Ascending aorta (tissue), 2 donors: ENCODE results near the gene CSTF1. TPM values are rescaled to one million over a fixed set of nuclear protein-coding genes. Genes with fewer than 3 reads are reported as not detected.

ENCODE experiments used
- DNase-seq, 2 donors: peaks; one replicate each; pipeline ENCODE4 v3.0.0-alpha.2; 2019; ENCODE audit warnings: low spot score in 2 of 2
- H3K27ac ChIP-seq, 2 donors: fragments of 200-600 bp; sonication (generic); one replicate each; pipeline ENCODE4 v1.5.1; 2016 to 2017; ENCODE audit warnings: mild to moderate bottlenecking in 1 of 2
- H3K27me3 ChIP-seq: fragments of 200-600 bp; sonication (generic); one replicate; pipeline ENCODE4 v1.5.1; 2017
- H3K36me3 ChIP-seq, 2 donors: fragments of 200-600 bp; sonication (generic); one replicate each; pipeline ENCODE4 v1.5.1; 2016
- H3K4me1 ChIP-seq, 2 donors: fragments of 200-600 bp; sonication (generic); one replicate each; pipeline ENCODE4 v1.5.1; 2016 to 2017; ENCODE audit warnings: mild to moderate bottlenecking in 1 of 2
- H3K4me3 ChIP-seq, 2 donors: fragments of 200-600 bp; sonication (generic); one replicate each; pipeline ENCODE4 v1.5.1; 2016 to 2017; ENCODE audit warnings: mild to moderate bottlenecking in 1 of 2
- H3K9me3 ChIP-seq, 2 donors: fragments of 200-600 bp; sonication (generic); one replicate each; pipeline ENCODE4 v1.5.1; 2016
- CTCF ChIP-seq, 3 experiments: fragments of 200-600 bp in 2 of 3; fragments of 450-650 bp in 1 of 3; sonication (generic) in 2 of 3; IDR thresholded peaks; one replicate each; pipeline ENCODE4 v1.5.1; 2016 to 2019; ENCODE audit warnings: antibody characterized with exemption in 3 of 3, mild to moderate bottlenecking in 1 of 3, moderate library complexity in 1 of 3
- intact Hi-C: fragments of 100-400 bp; cut with DNase I; formaldehyde crosslinking; loops from one replicate; pipeline ENCODE4 v1.15.1; 2023
- total RNA-seq: library from RNA; depleted of rRNA; stranded (reverse); fragments of >200 nt; gene quantifications from one replicate; pipeline ENCODE4 v1.1.0, GENCODE V29; 2016

The CSTF1 gene
- total RNA-seq, 1 donor from 2014 or later = 13.7 TPM

- H3K4me1 ChIP-seq = no peaks in the 10 kb centered on the region
- no peaks in the 10 kb centered on the region for H3K27me3 ChIP-seq
- no peaks in the 10 kb centered on the region for H3K36me3 ChIP-seq
- no peak overlapping the region for H3K4me3 ChIP-seq
- no peak for TF ChIP-seq CTCF (IDR thresholded peaks at IDR 0.05)
- intact Hi-C loops = no loop called here
- no peaks in the 10 kb centered on the region for H3K9me3 ChIP-seq
- DNase-seq = no peak
- H3K27ac ChIP-seq = no peak overlapping the region
Observed at GRCh38 chr20:56451056-56451765, 58.8 kb downstream of the CSTF1 start.

GRCh38 chr20:56453352-56453751 is 60.9 kb downstream of the CSTF1 start:
- no peaks in the 10 kb centered on the region for H3K9me3 ChIP-seq
- no peaks in the 10 kb centered on the region for H3K27me3 ChIP-seq
- no peaks in the 10 kb centered on the region for H3K4me1 ChIP-seq
- H3K4me3 ChIP-seq = no peak overlapping the region
- TF ChIP-seq CTCF (IDR thresholded peaks at IDR 0.05) = no peak
- DNase-seq = no peak
- H3K36me3 ChIP-seq = no peaks in the 10 kb centered on the region
- intact Hi-C loops = no loop called here
- no peak overlapping the region for H3K27ac ChIP-seq

GRCh38 chr20:56454754-56455153 is 62.3 kb downstream of the CSTF1 start:
- DNase-seq = no peak
- no peak overlapping the region for H3K4me3 ChIP-seq
- TF ChIP-seq CTCF (IDR thresholded peaks at IDR 0.05) = no peak
- H3K27ac ChIP-seq = no peak overlapping the region
- H3K27me3 ChIP-seq = no peaks in the 10 kb centered on the region
- H3K4me1 ChIP-seq = no peaks in the 10 kb centered on the region
- intact Hi-C loops = no loop called here
- no peaks in the 10 kb centered on the region for H3K9me3 ChIP-seq
- no peaks in the 10 kb centered on the region for H3K36me3 ChIP-seq

Other genes with a start within 250 kb of the CSTF1 start
- gene MC3R, start 143.9 kb upstream of the CSTF1 start, total RNA-seq = not detected
- 17.9 TPM for gene FAM210B, start 33.7 kb upstream of the CSTF1 start, total RNA-seq
- not detected for gene AURKA, start 430 bp upstream of the CSTF1 start, total RNA-seq
- gene CASS4, start 19.6 kb downstream of the CSTF1 start, total RNA-seq = 11.2 TPM
- gene RTF2, start 76.0 kb downstream of the CSTF1 start, total RNA-seq = 54.5 TPM
- not detected for gene FAM209A, start 132.1 kb downstream of the CSTF1 start, total RNA-seq
- not detected for gene FAM209B, start 140.6 kb downstream of the CSTF1 start, total RNA-seq
- gene TFAP2C, start 236.7 kb downstream of the CSTF1 start, total RNA-seq = 4.9 TPM